Thoracic aorta (tissue), 2 donors: ENCODE measurements around the gene EXT2. TPM values are rescaled to one million over a fixed set of nuclear protein-coding genes. Genes with fewer than 3 reads are reported as not detected.

Experiments
- ATAC-seq: fragments of 150-250 bp; one replicate; pipeline ENCODE4 v1.8.0; 2017; ENCODE audit warnings: low read depth; ENCODE audit not compliant: insufficient number of reproducible peaks, low FRiP score
- DNase-seq: peaks from one replicate; pipeline ENCODE4 v3.0.0-alpha.2; 2020; ENCODE audit warnings: low spot score
- H3K27ac ChIP-seq, 2 donors: fragments of 200-600 bp; sonication (generic); 1 replicate in 1 of 2; 2 replicates in 1 of 2; pipeline ENCODE4 v1.5.1; 2016; ENCODE audit warnings: mild to moderate bottlenecking in 2 of 2, moderate library complexity in 2 of 2
- H3K27me3 ChIP-seq: fragments of 200-600 bp; sonication (generic); replicated peaks from 2 replicates; pipeline ENCODE4 v1.6.0; 2016; ENCODE audit warnings: mild to moderate bottlenecking; ENCODE audit not compliant: insufficient read depth
- H3K36me3 ChIP-seq: fragments of 200-600 bp; sonication (generic); one replicate; pipeline ENCODE4 v1.5.1; 2016
- H3K4me1 ChIP-seq, 2 donors: fragments of 200-600 bp; sonication (generic); 1 replicate in 1 of 2; 2 replicates in 1 of 2; pipeline versions ENCODE4 v1.5.1 to v1.6.0; 2016; ENCODE audit warnings: low read depth in 2 of 2, mild to moderate bottlenecking in 1 of 2; ENCODE audit not compliant: control insufficient read depth in 1 of 2
- H3K4me3 ChIP-seq: fragments of 200-600 bp; sonication (generic); 2 replicates; pipeline ENCODE4 v1.5.1; 2016; ENCODE audit warnings: mild to moderate bottlenecking
- H3K9me3 ChIP-seq: fragments of 200-600 bp; sonication (generic); 2 replicates; pipeline ENCODE4 v1.5.1; 2016
- total RNA-seq, 2 donors: library from RNA; depleted of rRNA; stranded (reverse); fragments of >200 nt; gene quantifications; one replicate each; pipeline versions ENCODE4 v1.1.0 to v1.2.3, GENCODE V29; 2016
- TF ChIP-seq, protein P1 (sequence below): fragments of 200-600 bp; sonication (generic); IDR thresholded peaks from one replicate; pipeline ENCODE4 v1.5.1; 2019; ENCODE audit warnings: antibody characterized with exemption

Gene EXT2
- total RNA-seq, 2 donors from 2014 or later, result 64.4 to 102 TPM

DNA sequence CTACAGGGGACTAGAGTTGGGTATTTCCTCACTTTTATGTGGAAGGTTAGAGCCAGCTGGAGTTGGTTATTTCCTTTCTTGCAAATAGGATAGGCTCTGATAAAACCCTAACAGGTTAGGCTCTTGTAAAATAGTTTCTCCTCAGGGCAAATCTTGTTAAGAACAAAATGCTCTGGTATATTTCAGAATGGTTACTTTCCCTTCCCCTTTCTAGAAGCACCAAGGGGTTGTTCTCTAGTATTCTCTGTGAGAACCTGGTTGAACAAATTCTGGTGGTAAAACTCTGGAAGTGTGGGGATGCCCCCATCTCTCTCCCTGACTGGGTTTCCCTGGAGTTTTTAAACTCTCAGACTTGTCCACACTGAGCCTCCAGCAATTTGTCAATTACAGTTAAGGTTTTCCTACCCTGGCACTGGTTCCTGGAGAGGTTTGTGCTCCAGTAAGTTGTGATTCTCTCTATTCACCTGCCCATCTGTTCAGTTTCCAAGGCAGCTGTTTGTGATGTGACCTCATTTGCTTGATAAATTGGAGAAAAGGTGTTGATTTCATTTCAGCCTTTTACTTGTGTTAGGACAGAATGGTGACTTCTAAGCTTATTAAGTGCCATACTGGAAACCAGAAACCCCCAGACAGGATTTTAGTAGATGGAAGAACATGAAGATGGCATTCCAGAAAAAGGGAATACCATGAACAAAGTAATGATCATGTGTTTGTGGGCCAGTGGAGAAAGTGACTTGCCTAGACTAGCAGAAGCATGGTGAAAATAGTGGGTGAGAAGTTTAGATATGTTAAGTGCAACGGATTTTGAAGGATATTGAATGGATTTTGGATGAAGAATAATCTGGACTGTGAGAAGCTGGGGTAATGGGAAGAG is 64.6 kb downstream of the EXT2 start:
- no peak for DNase-seq
- Histone ChIP-seq H3K27me3 (no peaks in the 10 kb centered on the region), H3K27ac (no peak overlapping the region), H3K9me3 (no peaks in the 10 kb centered on the region), H3K36me3 (peaks cover 4% of the 10 kb centered on the region), H3K4me1 (no peaks in the 10 kb centered on the region), H3K4me3 (no peak overlapping the region)
- ATAC-seq, result no peak
- TF ChIP-seq, protein P1, sequence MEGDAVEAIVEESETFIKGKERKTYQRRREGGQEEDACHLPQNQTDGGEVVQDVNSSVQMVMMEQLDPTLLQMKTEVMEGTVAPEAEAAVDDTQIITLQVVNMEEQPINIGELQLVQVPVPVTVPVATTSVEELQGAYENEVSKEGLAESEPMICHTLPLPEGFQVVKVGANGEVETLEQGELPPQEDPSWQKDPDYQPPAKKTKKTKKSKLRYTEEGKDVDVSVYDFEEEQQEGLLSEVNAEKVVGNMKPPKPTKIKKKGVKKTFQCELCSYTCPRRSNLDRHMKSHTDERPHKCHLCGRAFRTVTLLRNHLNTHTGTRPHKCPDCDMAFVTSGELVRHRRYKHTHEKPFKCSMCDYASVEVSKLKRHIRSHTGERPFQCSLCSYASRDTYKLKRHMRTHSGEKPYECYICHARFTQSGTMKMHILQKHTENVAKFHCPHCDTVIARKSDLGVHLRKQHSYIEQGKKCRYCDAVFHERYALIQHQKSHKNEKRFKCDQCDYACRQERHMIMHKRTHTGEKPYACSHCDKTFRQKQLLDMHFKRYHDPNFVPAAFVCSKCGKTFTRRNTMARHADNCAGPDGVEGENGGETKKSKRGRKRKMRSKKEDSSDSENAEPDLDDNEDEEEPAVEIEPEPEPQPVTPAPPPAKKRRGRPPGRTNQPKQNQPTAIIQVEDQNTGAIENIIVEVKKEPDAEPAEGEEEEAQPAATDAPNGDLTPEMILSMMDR, result no peak

DNA sequence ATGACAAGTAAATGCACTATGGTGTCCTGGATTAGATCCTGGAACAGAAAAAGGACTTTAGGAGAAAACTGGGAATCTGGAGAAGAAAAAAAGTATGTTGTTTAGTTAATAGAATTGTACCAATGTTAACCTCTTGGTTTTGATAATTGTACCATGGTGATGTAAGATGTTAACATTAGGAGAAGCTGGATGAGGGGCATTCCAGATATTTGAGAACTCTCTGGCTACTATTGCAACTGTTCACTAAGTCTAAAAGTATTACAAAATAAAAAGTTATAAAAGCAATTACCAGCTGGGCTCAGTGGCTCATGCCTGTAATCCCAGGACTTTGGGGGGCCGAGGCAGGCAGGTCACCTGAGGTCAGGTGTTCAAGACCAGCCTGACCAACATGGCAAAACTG is 66.5 kb downstream of the EXT2 start:
- Histone ChIP-seq H3K27ac (no peak overlapping the region), H3K36me3 (peaks cover 4% of the 10 kb centered on the region), H3K4me1 (peaks cover 0 to 8% of the 10 kb centered on the region in 2 donors), H3K27me3 (no peaks in the 10 kb centered on the region), H3K9me3 (no peaks in the 10 kb centered on the region), H3K4me3 (no peak overlapping the region)
- ATAC-seq (no peak), DNase-seq (no peak)
- TF ChIP-seq, protein P1, result no peak

- no peak overlapping the region for H3K27ac ChIP-seq
- ATAC-seq, result no peak
- no peak overlapping the region for H3K4me3 ChIP-seq
- peaks cover 4% of the 10 kb centered on the region for H3K36me3 ChIP-seq
- TF ChIP-seq, protein P1, result no peak
- H3K27me3 ChIP-seq, result no peaks in the 10 kb centered on the region
- peaks cover 0 to 9% of the 10 kb centered on the region in 2 donors for H3K4me1 ChIP-seq
- H3K9me3 ChIP-seq, result no peaks in the 10 kb centered on the region
- no peak for DNase-seq
Measured at GRCh38 chr11:44162662-44163061, 67.2 kb downstream of the EXT2 start.

DNA sequence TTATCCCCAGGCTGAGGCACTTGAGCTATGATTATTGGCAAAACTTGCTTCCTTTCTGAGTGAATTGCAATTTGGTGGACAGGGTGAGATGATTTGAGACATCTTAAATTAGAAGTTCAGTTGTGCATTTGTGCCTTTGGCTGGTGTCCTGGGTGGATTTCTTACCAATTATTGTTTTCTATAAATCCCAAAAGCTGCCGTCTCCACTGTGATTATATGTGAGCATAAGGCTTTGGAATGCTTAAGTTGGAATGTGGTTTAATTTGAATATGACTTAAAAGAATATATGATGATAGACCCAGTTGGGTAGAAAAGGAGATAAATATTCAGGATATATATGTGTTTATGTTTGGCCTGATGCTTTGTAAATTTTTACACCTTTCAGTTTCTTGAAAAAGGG is 70.0 kb downstream of the EXT2 start:
- TF ChIP-seq, protein P1, result no peak
- no peak for DNase-seq
- Histone ChIP-seq H3K36me3 (no peaks in the 10 kb centered on the region), H3K27me3 (no peaks in the 10 kb centered on the region), H3K9me3 (no peaks in the 10 kb centered on the region), H3K4me3 (no peak overlapping the region), H3K4me1 (peaks cover 0 to 9% of the 10 kb centered on the region in 2 donors), H3K27ac (no peak overlapping the region)
- ATAC-seq, result no peak

DNA sequence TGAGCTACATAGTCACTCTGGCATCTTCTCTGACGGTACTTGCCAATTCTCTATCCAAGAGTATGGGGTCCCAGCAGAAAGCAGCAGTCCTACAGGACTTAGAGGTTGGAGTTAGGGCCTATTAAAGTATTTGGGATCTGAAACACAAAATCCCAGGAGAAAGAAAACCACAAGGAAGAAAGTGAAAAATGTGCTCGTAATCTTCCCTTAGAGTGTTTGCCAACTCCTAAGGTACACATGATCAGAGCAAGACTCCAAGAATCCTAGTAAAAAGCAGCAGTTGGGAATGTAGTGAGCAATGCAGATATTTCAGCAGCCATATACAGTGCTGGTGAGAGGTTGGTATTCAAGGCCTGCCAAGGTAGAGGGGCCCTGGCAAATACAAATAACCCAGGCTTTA is 71.6 kb downstream of the EXT2 start:
- Histone ChIP-seq H3K27ac (no peak overlapping the region), H3K9me3 (no peaks in the 10 kb centered on the region), H3K36me3 (no peaks in the 10 kb centered on the region), H3K4me3 (no peak overlapping the region), H3K27me3 (no peaks in the 10 kb centered on the region), H3K4me1 (peaks cover 0 to 9% of the 10 kb centered on the region in 2 donors)
- TF ChIP-seq, protein P1, result no peak
- DNase-seq (no peak), ATAC-seq (no peak)
